Inflammatory macrophage treated with lipopolysaccharide for 1 hour (primary cell): Measurements from ENCODE around the gene SRP9.
A peak's percentile ranks its signal among the peaks of the same experiment; 100 is the strongest.

Source experiments
- DNase-seq, 2 donors: peaks; one replicate each; pipeline ENCODE4 v3.0.0-alpha.2; 2020 to 2022

Gene SRP9, protein sequence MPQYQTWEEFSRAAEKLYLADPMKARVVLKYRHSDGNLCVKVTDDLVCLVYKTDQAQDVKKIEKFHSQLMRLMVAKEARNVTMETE

DNA sequence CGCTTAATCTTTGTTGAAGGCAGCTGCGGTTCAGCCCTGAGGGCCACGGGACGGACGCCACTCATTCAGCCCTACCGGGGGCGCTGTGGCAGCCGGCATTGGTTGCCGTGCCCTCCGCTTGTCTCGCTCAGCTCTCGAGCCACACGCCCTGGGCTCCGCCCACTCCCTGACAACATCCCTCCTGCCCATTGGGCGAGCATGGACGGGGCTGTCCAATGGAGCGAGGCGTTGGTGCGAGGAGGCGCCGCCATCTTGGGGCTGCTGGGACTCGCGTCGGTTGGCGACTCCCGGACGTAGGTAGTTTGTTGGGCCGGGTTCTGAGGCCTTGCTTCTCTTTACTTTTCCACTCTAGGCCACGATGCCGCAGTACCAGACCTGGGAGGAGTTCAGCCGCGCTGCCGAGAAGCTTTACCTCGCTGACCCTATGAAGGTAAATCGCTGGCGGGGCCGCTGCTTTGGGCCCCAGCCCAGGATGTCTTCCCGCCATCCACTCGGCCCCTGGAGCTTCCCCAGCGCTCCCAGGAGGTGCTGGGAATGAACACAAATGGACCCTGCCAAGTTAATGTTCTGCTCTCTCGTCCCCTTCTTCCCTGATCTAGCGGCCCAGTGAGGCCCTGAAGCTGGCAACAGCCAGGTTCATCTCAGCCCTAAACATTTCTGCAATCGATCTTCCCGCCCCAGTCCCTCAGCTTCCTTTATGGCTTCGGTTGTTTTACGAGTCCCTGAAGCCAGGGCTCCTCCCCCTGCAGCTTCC lies at the start of gene SRP9:
SRP9 (plus strand) TSS at position 244 of the 754 bp plus-strand sequence; CDS start at position 359, 115 bp downstream.
- peak; percentile 99 for DNase-seq

DNA sequence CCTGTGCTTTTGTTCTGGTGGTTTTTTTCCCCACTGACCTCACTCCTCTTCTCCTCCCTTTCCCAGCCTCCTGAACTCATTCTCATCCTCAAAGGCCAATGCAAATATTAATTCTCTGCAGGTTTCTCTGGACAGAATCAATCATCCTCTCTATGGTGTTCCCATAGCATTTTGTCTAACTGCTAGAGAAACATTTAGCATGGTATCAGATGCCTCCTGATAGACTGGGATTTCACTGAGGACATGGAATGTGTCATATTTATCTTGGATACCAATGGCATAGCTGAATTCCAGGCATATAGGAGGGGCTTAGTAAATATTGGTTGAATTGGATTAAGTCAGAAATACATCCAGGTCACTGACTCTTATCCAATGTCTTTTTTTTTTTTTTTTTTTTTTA lies 46.1 kb upstream of the SRP9 start:
- DNase-seq, result no peak

DNA sequence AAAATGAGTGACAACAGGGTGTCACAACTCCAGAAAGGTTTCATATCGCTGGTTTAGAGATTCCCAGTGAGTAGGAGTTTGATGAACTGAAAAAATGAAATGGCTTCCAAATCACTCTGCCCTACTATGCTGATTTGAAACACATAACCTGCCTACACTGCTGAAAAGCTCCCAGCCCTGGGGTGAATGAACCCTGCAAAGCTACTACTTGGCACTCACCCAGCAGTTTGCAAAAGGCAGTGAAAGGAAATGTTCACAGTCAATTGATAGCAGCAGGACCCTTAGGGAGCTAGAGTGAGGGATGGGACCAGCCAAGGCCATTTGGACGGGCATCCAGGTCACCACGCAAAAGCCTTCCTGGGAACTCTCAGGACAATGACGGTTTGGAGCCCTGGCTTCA lies 44.4 kb upstream of the SRP9 start:
- DNase-seq, result no peak

DNA sequence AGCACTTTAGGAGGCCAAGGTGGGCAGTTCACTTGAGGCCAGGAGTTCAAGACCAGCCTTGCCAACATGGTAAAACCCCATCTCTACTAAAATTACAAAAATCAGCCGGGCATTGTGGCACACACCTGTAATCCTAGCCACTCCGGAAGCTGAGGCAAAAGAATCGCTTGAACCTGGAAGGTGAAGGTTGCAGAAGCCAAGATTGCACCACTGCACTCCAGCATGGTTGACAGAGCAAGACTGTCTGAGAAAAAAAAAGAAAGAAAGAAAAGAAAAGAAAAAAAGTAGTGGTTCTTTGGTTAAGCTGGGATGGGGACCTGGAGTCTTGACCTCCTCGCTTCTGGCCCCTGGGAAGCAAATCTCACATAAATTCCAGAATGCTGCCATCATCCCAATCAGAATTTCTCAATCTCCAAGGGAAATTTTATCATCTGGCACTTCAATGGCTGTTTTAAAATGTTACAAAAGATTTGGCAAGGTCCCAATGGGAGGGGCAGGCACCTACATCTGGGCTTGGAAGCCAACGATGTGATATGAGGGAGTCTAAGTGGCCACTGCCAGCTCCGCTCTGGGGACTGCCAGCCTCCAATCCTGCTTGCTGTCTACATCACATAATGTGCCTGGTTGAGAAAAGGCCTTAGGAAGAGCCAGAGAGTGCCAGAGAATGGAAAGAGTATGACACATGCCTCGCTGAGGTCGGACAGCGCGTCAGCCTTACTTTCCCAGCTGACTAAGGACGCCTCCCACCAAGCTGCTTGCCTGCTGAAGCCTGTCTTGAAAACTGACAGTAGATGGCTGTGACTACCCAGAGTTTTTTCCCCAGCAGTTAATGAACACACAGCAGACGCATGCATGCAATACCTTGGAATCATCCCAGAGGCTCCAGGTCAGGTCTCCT lies 42.1 kb upstream of the SRP9 start:
- DNase-seq, result no peak

DNA sequence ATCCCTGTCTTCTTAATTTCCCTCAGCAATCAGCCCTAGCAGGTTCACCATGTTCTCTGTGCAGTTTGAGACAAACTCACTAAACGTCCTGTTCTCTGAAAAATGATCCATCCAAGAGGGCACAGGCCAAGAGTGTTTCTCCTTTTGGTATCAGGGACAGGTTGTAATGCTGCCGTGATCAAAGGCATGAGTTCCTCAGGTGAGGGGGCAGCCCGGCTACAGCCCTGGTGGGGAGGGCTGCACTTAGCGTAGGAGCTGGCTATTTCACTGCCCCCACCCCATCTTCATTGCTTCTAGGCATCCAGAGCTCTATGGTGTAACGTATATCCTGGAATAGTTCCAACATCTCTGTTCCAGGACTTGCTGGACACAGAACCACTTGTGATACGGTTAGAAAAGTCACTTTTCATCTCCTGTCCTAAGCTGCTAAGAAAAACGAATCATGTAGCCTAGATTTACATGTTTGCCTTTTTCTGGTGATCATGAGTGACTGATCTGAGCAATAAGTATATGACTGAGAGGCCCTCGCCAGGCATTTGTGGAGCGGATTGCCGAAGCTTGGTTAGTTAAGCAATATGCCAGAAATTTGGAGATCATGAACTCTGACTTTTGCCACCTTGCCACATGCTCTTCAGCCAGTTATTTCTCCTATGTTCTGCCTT lies 41.1 kb upstream of the SRP9 start:
- no peak for DNase-seq

DNA sequence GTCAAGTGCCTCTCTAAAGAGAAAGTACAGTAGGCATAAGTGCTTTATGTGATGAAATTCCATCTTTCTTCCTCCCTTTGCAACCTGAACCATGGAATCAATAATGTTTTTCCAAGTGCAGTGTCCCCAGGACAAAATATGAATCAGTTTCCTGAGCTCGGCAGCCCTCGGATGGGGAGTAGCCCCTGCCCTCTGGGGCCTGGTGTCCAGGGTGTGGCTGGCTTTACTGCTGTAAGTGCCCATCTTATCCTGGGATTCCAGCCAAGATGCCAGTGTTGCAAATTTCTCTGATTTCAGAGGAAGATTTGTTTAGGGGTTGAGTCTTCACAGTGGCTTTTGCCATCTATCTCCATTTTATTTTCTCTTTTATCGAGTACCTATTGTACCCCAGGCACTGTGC lies 40.5 kb upstream of the SRP9 start:
- no peak for DNase-seq

DNA sequence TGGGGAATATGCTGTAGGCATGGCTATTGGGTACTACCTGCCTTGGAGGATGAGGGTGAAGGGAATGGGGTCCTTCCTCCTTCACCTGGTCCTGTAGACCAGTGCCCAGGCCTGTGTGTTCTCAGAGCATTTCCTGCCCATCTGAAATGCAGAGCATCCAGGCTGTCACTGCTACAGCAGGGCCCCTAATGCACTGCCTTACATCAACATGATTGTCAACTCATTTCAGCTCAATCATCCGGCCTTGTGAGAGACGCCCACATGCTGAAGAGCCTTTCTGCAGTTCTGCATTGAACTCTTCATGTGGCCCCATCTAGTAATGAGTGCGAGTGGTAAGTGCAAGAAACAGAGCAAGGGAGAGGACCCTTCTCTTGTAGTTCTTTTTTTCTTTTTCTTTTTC lies 39.8 kb upstream of the SRP9 start:
- no peak for DNase-seq

DNA sequence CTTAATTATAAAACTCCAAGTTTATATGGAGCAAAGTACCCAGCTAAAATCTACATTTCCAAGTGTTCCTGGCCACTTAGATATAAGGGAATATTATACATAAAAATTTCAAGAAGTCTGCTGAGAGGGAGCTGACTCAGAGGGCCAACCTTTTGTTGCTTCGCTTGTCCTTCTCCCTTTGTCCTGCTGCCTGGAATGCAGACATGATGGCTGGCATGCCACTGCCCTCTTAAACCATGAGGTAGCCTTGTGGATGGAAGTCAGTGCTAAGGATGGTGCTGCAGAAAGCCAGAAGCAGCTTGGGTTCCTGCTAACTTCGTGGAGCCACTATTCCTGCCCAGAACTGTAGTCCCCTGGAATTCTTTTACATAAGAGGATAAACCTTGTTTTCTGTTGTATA lies 38.9 kb upstream of the SRP9 start:
- no peak for DNase-seq

DNA sequence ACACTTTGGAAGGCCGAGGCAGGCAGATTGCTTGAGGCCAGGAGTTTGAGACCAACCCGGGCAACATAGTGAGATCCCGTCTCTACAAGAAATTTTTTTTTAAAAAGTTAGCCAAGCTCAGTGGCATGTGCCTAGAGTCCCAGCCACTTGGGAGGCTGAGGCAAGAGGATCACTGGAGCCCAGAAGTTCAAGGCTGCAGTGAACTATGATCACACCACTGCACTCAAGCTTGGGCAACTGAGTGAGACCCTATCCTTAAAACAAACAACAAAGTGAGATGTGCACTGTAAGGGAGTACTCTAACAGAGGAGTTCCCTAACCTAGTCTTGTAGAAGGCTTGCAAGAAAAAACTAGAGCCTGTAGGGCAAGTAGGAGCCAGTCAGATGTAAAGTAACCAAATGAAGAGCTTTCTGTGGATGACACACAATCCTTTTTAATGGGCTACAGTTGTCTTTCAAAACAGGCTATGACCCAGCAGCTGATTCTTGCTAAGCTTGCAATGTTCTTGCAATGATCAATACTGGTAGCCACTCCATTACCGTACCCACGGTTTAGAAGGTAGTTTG lies 38.0 kb upstream of the SRP9 start:
- no peak for DNase-seq

DNA sequence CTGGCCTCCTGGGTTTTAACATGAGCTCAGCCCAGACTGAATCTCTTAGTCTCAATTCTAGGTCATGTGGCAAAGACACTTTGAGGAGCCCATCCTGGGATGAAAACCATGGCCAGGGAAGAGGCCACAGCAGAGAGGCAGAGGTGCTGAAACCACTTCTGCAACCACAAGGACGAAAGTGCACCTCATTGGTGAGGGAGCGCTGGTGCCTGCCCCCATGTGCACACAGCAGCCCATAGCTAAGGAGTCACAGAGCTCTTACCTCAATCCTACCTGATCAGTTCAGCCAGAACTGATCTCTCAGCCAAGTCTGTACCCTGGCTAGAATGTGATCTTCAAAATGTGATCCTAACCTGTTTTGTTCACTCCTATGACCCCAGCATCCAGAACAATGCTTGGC lies 32.9 kb upstream of the SRP9 start:
- DNase-seq, result no peak

DNA sequence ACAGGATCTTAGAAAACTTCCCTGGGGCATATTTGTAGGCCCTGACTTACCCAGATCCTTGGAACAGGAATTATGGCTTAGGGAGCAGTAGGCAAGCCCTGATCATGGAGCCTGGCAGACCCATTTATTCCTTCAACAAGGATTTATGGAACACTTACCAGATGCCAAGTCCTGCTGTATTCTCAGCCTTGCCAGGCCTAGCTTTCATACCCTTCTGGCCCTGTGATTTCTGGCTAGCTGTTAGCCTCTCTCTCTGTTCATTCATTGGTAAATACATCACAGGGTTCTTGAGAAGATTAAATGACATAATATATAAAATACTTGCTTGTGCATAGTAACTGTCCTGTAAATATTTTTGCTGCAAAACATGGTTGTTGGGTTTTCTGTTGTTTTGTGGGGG lies 32.4 kb upstream of the SRP9 start:
- DNase-seq, result no peak

DNA sequence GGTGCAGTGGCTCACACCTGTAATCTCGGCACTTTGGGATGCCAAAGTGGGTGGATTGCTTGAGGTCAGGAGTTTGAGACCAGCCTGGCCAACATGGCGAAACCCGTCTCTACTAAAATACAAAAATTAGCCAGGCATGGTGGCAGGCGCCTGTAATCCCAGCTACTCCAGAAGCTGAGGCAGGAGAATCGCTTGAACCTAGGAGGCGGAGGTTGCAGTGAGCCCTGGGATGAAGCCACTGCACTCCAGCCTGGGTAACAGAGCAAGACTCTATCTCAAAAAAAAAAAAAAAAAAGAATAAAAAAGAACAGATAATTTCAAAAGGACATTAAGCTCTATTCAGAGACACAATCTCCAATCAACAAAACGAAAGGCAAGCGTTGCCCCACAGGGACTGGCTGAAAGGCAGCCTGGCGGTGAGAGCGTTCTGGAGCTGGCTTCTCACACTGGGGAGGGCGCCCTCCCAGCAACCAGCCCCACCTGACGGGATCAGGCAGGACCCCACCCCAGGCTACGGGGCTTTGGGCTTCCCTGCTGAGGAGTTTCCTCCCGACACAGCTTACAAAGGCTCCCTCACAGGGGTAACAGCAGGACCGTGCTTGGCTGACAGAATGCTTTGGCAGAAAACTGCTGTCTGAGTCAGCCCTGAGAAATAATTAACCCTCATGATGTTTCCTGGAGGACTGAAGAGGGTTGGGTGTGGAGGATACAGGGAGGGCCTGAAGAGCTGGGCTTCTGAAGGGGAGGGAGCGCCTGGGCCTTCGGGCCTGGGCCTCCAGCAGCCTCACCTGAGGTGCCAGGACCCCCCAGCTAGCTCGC lies 31.1 kb upstream of the SRP9 start:
- DNase-seq, result no peak

DNA sequence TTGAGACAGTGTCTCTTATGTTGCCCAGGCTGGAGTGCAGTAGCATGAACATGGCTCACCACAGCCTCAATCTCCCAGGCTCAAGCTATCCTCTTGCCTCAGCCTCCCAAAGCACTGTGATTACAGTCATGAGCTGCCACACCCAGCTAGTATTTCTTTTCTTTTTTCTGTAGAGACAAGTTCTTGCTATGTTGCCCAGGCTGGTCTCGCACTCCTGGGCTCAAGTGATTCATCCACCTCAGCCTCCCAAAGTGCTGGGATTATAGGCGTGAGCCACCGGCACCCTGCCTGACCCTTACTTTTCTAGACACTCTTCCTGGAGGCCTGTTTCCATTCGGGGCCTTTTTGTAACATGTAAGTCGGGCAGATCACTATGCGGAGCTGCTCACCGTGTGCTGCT lies 30.1 kb upstream of the SRP9 start:
- no peak for DNase-seq

DNA sequence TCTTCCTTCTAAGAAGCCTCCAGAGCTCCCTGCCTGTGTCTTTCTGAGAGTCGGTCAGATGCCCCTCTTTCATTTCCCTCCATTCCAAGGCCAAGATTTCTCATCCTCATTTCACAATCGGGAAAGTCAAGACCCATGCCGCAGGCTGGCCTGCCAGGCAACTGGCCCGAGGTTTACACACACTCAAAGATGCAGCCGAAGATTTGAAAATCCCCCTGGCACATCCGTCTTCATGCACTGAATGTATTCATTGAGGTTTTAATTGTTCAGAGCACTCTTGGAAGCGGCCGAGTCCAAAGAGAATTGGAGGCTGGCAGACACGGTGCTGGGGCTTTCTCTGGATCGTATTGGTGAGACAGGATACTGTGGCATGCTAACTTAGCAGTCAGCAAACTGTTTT lies 29.1 kb upstream of the SRP9 start:
- no peak for DNase-seq

DNA sequence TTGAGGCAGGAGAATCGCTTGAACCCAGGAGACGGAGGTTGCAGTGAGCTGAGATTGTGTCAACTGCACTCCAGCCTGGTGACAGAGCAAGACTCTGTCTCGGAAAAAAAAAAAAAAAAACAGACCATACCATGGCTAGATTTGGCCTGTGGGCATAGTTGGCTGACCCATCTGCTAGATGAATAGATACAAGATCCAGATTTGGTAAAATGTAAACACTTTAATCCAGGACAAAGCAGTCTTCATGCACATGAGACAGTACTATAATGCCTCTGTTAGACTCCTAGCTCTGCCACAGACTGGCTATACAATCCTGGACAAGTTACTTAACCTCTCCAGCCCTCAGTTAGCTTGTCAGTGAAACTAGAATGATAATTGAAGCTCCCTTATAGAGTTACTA lies 27.9 kb upstream of the SRP9 start:
- no peak for DNase-seq

DNA sequence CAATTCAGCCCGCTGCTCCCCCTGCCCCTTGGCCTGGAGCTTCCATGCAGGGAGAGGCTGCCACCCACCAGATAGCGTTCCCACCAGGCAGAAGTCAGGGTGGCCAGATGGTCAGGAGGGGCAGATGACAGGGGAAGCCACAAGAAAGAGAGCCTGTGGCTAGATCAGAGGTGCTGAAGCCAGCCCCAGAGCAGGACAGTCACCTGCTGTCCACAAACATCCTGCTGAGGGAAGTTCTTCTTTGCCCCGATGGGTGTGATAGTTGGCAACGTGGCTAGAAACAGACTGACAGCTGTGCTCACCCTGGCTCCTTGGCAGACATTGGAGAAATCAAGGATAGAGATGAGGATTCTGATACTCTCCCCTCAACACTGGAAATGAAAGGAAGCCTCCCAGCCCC lies 27.2 kb upstream of the SRP9 start:
- no peak for DNase-seq

DNA sequence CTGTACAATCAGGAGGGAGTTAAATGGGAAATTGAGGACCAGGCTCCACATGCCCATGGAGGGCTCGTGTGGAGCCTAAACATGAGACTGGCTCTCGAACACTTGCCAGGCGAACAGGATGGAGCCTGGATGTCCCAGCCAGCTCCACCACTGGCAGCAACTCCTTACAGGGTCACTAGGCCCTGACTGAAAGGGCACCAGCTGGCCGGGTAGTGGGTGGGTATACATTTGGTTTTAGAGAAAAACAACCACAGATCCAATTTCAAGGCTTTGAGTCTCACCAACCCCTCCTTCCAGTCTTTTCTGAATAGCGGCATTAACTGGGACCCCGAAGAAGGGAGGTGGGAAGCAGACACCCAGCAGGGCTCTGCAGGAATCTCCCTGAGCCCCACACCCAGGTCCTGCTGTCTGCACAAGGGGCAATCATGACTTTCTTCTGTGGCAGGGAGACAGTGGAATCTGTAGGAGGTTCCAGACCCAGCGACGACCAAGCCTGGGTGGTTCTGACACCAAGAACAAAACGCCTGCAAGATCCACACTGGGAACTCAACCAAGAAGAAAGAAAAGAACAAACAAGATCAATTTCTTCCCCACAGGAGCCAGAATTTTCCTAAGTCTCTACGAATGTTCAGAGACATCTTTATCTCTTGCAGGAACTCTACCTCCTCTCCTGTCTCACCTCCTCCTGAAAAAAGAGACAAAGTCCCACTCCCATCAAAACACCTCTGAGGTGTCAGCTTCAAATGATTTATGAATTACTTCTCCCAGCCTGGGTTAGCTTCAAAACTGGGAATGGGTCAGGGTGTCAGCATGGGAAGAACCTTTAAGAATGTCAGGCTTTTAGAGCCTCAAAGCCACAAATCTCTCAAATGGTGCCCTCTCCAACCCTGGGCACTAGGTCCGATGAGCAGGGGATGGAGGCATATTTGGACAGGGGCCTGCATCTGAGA lies 26.5 kb upstream of the SRP9 start:
- DNase-seq, result no peak

DNA sequence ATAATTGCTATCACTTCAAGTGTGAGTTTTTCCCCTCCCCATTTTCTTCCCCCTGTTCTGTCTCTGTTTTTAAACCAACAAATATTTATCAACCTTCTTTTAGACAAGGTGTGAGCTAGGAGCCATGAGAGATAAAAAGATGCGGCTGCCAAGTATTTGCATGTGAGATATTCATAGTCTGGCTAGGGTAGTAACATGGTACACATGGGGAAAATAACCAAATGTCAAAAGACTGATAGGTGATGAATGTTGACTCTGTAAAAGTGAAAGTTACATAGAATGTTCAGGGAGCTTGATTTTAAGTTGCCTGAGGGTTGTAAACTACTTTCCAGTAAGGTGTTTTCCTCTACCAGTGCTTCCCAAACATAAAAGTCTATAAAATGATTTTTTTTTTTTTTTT lies 25.4 kb upstream of the SRP9 start:
- DNase-seq, result no peak

DNA sequence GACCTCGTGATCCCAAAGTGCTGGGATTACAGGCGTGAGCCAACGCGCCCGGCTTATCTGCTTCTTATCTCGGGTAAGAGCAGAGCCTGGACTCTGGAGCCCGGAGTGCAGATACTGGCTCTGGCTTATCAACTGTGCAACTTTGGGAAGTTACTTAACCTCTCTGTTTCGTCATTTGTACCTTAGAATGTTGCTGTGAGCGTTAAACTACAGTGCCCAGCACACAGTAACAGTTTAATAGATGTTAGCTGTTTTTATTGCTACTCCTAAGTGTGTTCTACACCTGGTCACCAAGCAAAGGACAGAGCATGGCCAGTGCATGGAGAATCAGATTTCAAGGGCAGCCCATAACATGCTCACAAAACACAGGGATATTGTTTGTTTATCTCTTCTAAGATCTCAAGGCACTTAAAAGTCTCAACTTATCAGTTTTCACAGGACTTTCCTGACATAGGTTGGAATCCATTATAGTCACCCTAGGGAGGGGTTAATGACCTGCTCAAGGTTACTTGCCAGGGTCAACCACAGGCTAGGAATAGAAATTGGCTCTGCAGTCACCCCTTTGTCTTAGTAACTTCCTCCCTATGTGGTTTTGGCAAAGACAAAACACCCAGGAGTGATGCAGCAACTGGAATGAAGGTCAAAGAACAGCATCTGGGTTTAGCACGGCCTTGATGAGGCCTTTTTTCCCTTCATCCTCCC lies 22.5 kb upstream of the SRP9 start:
- no peak for DNase-seq

DNA sequence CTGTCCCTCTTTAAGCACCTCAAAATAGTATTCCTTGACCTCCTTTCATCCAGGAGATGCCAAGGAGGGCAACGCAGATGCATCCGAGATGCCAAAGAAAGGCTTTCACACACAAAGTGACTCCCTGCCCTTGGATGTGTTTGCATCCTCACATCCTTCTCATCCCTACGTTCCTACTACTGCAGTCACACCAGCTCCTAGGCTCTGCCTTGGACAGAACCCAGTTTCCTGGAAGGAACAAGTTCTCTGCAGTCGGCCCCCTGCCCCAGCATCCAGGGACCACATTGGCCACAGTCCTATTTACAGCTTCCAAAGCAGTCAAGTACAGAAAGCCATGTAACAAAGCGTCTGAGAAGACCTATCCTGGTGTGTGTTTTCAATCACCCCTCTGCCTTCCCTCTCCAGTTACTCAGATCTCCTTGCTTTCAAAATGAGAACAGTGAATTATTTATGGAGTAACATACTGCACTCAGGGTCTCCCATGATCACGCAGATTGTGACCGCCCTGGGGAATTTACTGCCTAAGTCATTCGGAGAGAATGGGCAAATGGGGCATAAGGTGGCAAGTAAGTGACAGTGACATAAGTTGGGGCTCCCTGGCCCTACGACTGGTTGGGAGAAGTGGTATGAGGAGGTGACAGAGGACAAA lies 21.8 kb upstream of the SRP9 start:
- no peak for DNase-seq
